HG02852 (cell line): ENCODE data around the gene TBC1D16.

Source experiments
- ATAC-seq: cut with Tn5 transposase; IDR thresholded peaks from one replicate; pipeline ENCODE4 v1.9.1; 2021; ENCODE audit warnings: mild to moderate bottlenecking, moderate library complexity; ENCODE audit not compliant: unreplicated experiment

Gene TBC1D16

DNA sequence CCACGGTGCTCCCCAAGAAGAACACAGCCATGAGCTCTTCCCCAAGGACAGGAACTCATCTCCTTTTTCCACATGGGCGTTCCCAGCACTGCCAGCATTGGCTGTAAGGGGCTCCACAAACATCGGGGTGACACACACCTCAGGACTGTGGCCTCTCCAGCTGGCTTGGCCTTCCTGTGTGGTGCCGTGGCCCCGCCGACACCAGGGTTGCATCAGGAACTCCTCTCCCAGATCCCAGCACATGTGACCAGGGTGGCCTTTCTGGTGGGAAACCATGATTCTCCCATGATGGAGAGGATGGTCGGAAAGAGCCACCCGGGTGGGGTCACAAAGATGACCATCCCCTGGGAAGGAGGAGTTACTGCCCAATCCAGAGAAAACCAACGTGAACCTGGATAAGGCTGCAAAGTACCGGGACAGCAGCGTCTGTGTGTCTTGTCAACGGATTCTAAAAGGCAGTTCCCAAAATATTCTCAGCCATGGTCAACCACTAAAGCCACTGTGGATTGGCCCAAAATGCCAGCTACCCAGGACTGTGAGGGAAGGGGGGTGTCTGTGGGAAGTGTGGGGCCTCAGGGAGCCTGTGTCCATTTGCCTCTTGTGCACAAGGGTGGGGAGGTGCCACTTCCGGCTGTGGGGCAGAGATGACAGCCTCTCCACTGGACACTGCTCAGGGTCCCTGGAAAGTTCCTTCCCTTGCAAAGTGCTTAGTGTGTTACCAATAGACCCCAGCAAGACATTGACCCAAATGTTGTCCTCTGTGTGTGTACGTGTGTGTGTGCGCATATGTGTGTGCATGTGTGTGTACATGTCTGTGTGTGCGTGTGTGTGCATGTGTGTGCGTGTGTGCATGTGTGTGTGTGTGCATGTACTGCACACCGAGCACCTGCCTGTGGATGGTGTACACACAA lies 118.4 kb downstream of the TBC1D16 start:
- no peak for ATAC-seq

- ATAC-seq: no peak
Measured at GRCh38 chr17:79916506-79916905, 119.2 kb downstream of the TBC1D16 start.

GRCh38 chr17:79915850-79916430 lies 119.7 kb downstream of the TBC1D16 start:
- ATAC-seq: no peak

DNA sequence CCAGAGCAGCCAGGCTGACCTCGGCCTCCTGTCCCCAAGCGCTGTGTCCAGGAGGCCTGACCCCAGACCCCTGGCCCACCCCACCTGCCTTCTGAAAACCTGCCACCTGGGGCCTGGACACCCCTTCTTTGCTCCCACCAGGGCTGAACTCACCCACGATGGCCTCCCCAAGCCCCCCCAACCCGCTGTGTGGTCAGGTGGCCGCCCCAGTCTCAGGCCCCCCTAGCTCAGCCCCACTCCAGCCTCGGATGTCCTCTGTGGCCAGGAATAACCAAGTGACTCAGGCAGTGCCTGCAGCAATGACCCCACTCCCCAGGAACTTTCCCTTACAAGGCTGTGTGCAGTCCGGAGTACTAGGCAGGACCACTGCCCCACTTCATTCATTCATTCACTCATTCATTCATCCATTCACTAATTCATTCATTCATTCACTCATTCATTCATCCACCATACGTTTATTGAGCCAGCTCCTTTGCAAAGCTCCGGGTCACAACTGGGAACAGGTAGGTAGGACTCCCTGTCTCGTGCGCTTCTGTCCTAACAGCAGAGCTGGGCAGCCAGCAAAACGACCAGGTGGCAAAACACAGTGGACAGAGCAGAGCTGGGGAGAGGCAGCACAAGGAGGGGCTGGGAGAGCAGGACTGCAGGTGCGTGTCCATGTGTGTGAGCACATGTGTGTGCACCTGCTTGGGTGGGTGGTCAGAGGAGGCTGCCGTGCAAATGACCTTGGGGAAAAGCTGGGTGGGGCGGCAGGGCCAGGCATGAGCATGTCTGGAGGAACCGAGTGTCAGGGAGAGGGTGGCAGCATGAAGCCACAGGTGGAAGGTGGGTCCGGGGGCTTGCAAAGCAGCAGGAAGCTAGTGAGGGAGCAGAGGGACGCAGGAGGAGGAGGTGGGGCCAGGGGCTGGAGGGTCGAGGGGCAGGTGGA lies 120.6 kb downstream of the TBC1D16 start:
- no peak for ATAC-seq

DNA sequence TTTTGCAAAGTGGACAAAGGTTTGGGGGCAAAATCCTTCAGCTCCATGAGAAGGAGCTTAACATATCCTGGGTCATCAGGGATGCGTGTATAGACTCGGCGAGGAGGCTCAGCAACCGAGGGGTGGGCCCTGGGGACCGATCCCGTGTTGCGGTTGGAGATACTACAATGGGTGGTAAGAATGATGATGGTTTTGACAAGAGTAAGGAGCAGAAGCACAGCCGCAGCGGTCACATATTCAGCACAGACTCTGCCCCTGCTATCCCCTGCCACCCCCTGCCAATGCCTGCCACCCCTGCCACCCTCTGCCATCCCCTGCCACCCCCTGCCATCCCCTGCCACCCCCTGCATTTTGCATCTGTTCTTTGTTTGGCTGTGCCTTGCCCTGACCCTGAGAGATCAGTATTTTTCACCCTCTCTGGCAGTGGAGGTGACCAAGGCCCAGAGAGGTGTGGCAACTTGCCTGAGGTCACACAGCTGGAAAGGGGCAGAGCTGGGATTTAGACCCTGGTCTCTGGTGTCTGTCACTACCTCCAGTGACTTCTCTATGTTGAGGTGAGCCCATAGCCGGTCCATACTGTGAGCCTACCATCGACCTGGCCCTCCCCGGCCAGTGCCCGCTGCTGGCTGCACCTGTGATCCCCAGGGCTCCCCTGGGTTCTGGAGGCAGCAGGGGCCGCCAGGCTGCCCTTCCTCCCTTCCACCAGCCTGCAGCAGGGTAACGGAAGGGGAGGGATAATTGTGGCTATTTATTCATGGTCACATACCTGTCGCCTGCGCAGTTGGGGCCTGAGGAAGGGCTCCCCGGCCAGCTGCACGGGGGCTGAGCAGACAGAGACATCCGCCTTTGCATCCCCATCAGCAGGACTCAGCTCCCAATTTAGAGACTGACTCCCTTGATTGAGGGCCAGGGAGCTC lies 121.5 kb downstream of the TBC1D16 start:
- ATAC-seq: no peak

DNA sequence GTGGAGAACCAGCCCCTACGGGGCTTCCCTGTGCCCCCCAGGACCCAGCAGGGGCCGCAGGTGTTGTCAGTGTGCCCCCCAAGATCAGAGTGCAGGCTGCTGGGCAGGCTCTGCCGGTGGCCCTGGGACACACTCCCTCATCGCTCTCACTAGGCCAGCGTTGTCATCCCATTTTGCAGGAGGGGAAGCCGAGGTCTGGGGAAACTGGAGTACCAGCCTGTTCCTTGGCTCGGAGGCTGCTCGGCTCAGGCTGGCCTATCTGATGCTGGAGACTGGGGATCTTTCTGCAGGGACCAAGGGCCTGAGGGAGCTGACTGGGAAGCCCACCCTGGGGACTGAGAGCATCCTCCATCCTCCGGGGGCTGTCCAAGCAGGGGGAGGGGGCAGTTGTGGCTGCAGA lies 122.2 kb downstream of the TBC1D16 start:
- ATAC-seq: no peak

GRCh38 chr17:79912552-79913330 lies 122.9 kb downstream of the TBC1D16 start:
- ATAC-seq: no peak

DNA sequence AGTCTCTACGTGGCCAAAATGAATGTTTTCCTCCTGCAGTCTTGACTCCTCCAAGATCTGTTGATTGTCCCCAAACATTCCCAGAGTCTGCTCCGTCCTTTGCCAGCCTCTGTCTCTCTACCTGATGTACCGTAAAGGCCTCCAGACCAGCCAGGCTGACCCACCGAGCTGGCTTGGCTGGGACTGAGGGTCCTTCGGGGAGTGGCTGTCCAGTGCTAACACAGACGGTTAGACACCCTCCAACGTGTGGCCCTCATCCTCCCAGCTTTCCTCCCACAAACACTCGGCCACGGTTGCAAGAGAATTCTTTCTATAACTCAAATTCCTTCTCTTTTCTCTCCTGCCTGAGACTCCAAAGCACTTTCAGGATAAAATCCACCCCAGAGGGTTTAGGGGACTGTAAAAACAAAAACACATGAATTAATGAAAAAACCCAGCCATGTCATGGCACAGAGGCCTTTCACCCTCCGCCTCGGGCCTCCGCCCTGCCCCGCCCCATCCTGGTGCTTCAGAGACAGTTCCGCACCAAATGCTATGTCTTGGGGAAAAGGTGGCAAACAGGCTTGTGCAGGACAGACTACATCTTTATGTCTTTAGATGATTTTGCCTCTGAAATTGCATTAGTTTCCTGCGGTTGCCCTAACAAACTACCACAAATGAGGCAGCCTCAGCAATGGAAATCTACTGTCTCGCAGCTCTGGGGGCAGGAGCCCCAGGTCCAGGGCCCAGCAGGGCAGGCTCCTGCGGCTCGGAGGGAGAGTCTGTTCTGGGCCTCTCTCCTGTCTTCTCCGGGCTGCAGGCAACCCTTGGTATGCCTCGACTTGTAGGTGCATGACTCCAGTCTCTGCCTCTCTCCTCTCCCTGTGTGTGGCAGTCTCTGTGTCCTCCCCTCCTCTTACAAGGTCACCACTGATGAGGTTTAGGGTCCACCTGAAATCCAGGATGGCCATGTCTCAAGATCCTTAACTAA lies 124.0 kb downstream of the TBC1D16 start:
- no peak for ATAC-seq

- ATAC-seq: no peak
Measured at GRCh38 chr17:79910985-79911361, 124.7 kb downstream of the TBC1D16 start.

- ATAC-seq: no peak
Measured at GRCh38 chr17:79909121-79909520, 126.6 kb downstream of the TBC1D16 start.

DNA sequence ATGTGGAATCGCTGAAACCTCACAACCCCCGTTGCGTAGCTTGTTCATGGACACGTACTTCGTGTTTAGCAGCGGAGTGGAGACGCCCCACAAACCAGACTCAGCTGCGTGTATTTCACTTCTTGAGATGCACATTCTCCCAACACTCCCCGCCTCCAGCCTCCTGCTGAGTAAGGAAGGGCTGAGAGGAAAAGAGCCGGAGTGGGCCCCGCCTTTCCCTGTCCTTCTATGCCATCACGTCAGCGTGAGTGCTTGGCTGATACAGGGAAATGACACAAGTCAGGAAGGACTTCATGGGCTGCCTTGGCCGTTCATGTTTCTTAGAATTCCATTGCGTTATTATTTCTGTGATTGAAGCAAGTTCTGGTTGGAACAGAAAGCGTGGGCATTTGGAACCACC lies 127.8 kb downstream of the TBC1D16 start:
- no peak for ATAC-seq

- no peak for ATAC-seq
Measured at GRCh38 chr17:79907217-79907715, 128.4 kb downstream of the TBC1D16 start.

DNA sequence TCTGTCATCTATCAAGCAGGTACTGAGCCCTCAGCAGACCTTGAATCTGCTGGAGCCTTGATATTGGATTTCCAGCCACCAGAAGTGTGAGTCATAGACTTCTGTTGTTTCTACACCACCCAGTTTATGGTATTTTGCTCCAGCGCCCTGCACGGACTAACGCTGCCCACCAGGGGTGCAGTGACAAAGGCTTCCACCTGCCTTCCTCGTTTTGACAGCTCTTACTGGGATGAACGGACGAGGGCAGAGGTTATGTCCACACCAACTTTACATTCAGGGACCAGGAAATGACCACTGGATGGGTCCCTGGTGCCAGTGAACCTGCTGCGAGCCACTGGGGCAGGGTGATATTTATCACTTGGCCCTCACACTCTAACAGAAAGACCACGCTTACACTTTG lies 129.8 kb downstream of the TBC1D16 start:
- ATAC-seq: no peak

- no peak for ATAC-seq
Measured at GRCh38 chr17:79904865-79905264, 130.8 kb downstream of the TBC1D16 start.

DNA sequence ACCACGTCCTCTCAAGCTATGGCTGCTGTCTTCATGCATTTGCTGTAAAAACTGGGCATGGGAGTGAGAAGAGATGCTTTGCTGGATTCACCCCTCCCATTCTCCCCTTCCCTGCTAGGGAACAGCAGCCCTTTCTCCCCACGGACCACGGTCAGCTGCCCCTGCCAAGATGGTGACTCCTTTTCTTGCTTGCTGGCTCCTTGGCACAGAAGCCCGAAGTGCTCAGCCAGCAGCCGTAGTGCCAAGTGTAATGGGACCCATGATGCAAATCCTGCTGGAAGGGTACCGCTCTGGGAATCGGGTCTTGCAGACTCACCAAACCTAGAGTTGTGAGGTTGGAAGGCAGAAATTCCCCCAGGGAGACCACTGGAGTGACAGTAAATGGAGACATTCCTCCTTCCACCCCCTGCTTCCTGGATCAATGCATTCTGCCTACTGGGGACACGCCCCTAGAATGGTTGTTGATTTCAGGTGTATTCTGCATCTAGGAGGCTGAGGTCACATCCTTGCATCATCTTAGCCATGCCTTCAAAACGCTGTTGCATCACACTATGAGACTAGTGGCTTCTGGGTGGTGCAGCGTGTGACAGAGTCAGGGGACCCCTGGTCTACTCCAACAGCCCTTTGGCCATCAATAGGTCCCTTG lies 133.4 kb downstream of the TBC1D16 start:
- ATAC-seq: no peak

- ATAC-seq: no peak
Measured at GRCh38 chr17:79901131-79901530, 134.5 kb downstream of the TBC1D16 start.

GRCh38 chr17:79899584-79899983 lies 136.1 kb downstream of the TBC1D16 start:
- no peak for ATAC-seq
